Mammary epithelial cell (primary cell): Measurements from ENCODE around the gene RUVBL2.
"Not testable (repeated sequence)": the region's sequence is repeated elsewhere in the genome, so short reads cannot be mapped to it uniquely, and the experiment has no call there.

ENCODE experiments used
- CTCF ChIP-seq, 2 donors: IDR thresholded peaks in 1 of 2; conservative IDR thresholded peaks in 1 of 2; 2 replicates each; pipeline ENCODE4 v1.5.1; 2011 to 2012; ENCODE audit warnings: inconsistent platforms in 2 of 2, low read length in 2 of 2, mild to moderate bottlenecking in 2 of 2, control low read depth in 1 of 2, low read depth in 1 of 2; ENCODE audit not compliant: insufficient read depth in 1 of 2; ENCODE audit errors: extremely low read depth in 1 of 2
- EZH2 ChIP-seq: IDR thresholded peaks from 2 replicates; pipeline ENCODE4 v1.6.1; 2012; ENCODE audit warnings: low read length, inconsistent platforms, borderline replicate concordance

DNA sequence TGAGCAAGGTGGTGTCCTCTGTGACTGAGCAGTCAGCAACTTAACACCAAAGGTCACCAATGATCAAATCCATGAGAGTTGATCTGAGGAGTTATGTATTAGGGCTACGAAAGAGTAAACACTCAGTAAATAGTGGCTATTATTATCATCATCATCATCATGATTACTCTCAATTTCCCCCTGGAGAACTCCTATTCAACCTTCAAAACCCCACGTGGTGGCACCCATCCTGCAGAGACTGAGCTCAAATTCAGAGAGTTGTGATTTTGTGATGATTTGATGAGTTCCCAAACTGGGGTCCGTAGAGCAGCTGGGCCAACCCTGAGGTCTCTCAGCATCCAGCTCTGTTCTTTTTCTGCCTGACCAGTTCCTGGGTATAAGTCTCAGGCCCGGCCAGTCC lies 56.1 kb downstream of the RUVBL2 start:
- TF ChIP-seq CTCF (conservative IDR thresholded peaks at IDR 0.05 in 1 of 2, IDR thresholded peaks at IDR 0.05 in 1 of 2; ENCODE audit: extremely low read depth in 1 of 2, insufficient read depth in 1 of 2, low read depth in 1 of 2, low read length in 2 of 2); EZH2: not testable (repeated sequence)
